WI38 (cell line): Measurements from ENCODE around the gene KMT2E.

ENCODE experiments used
- H3K4me3 ChIP-seq: 2 replicates; pipeline ENCODE4 v1.5.1; 2011; ENCODE audit warnings: low read depth, mild to moderate bottlenecking, control low read depth, low read length
- CTCF ChIP-seq: IDR thresholded peaks from 2 replicates; pipeline ENCODE4 v1.5.1; 2012; ENCODE audit warnings: low read depth, mild to moderate bottlenecking, control low read depth, low read length

KMT2E gene

GRCh38 chr7:105127179-105127578, 113.2 kb downstream of the KMT2E start:
- no peak overlapping the region for H3K4me3 ChIP-seq
- TF ChIP-seq CTCF = no peak

- TF ChIP-seq CTCF = no peak
- no peak overlapping the region for H3K4me3 ChIP-seq
Measured at GRCh38 chr7:105130048-105130447, 116.0 kb downstream of the KMT2E start.

- no peak for TF ChIP-seq CTCF
Measured at GRCh38 chr7:105130580-105130979, 116.6 kb downstream of the KMT2E start.

GRCh38 chr7:105131033-105131656, 117.1 kb downstream of the KMT2E start:
- TF ChIP-seq CTCF = no peak
- no peak overlapping the region for H3K4me3 ChIP-seq

More at GRCh38 chr7:105130580-105130979, 116.6 kb downstream of the KMT2E start:
- no peak overlapping the region for H3K4me3 ChIP-seq

GRCh38 chr7:105131890-105132289, 117.9 kb downstream of the KMT2E start:
- no peak for TF ChIP-seq CTCF
- no peak overlapping the region for H3K4me3 ChIP-seq

- H3K4me3 ChIP-seq = no peak overlapping the region
- no peak for TF ChIP-seq CTCF
Measured at GRCh38 chr7:105132335-105132734, 118.3 kb downstream of the KMT2E start.

- TF ChIP-seq CTCF = no peak
- H3K4me3 ChIP-seq = no peak overlapping the region
Measured at GRCh38 chr7:105132835-105133234, 118.8 kb downstream of the KMT2E start.
